IMR-90 (cell line): ENCODE measurements around the gene BLTP3B. TPM values are rescaled to one million over a fixed set of nuclear protein-coding genes. Genes with fewer than 3 reads are reported as not detected.

ENCODE experiments used
- ATAC-seq: fragments of 200-7000 bp; cut with Tn5 transposase; 2 replicates; pipeline ENCODE4 v1.9.1; 2020; ENCODE audit warnings: low read depth, mild to moderate bottlenecking, moderate library complexity
- BruUV-seq: library from RNA; stranded (reverse); fragments of 400-500 nt; replicated peaks from 2 replicates; lab custom pipeline; 2021; lab: Mats Ljungman, UMichigan
- CTCF ChIA-PET: fragments of 300-600 bp; formaldehyde crosslinking; extraction: SDS; loops from one replicate; lab custom pipeline; 2021; ENCODE audit warnings: antibody characterized with exemption; lab: Yijun Ruan, JAX
- POLR2A ChIA-PET: fragments of 300-600 bp; sonication (Branson Sonifier 250); formaldehyde crosslinking; loops from one replicate; lab custom pipeline; 2022; ENCODE audit warnings: antibody characterized with exemption; ENCODE audit not compliant: unreplicated experiment; lab: Charles Lee
- DNase-seq: peaks from one replicate; pipeline ENCODE4 v3.0.0; 2013
- H2AFZ ChIP-seq: replicated peaks from 2 replicates; pipeline ENCODE3; 2013; ENCODE audit warnings: low read length, mild to moderate bottlenecking; ENCODE audit not compliant: poor library complexity
- H2AK5ac ChIP-seq: 2 replicates; pipeline ENCODE4 v1.6.1; 2013; ENCODE audit warnings: low read depth, low read length, inconsistent platforms
- H2AK9ac ChIP-seq: replicated peaks from 2 replicates; pipeline ENCODE3; 2013; ENCODE audit warnings: mild to moderate bottlenecking, low read depth, low read length, moderate library complexity; ENCODE audit not compliant: poor library complexity
- H2BK120ac ChIP-seq: 2 replicates; pipeline ENCODE4 v1.6.1; 2013; ENCODE audit warnings: low read depth, low read length, inconsistent platforms
- H2BK15ac ChIP-seq: 3 replicates; pipeline ENCODE4 v1.6.1; 2013; ENCODE audit warnings: low read depth, low read length, inconsistent platforms
- H2BK20ac ChIP-seq: 2 replicates; pipeline ENCODE4 v1.6.1; 2013; ENCODE audit warnings: low read depth, mild to moderate bottlenecking, inconsistent platforms, low read length, moderate library complexity
- H2BK5ac ChIP-seq: 2 replicates; pipeline ENCODE4 v1.6.1; 2013; ENCODE audit warnings: mild to moderate bottlenecking, low read depth, low read length, inconsistent platforms; ENCODE audit not compliant: poor library complexity, severe bottlenecking
- H3K14ac ChIP-seq: replicated peaks from 2 replicates; pipeline ENCODE4 v1.6.1; 2013; ENCODE audit warnings: low read depth, low read length, inconsistent platforms
- H3K18ac ChIP-seq: 2 replicates; pipeline ENCODE4 v1.6.1; 2013; ENCODE audit warnings: low read depth, low read length, control low read depth
- H3K23ac ChIP-seq: 2 replicates; pipeline ENCODE4 v1.6.1; 2013; ENCODE audit warnings: low read depth, low read length, inconsistent platforms
- H3K27ac ChIP-seq: 2 replicates; pipeline ENCODE4 v1.5.1; 2013; ENCODE audit warnings: mild to moderate bottlenecking, control low read depth, low read length; ENCODE audit not compliant: insufficient read depth
- H3K27me3 ChIP-seq: 2 replicates; pipeline ENCODE4 v1.6.1; 2013; ENCODE audit warnings: low read length; ENCODE audit not compliant: control insufficient read depth, insufficient read depth
- H3K36me3 ChIP-seq: 2 replicates; pipeline ENCODE4 v1.6.1; 2013; ENCODE audit warnings: low read length, mixed read lengths; ENCODE audit not compliant: control insufficient read depth, insufficient read depth
- H3K4ac ChIP-seq: 2 replicates; pipeline ENCODE4 v1.6.1; 2013; ENCODE audit warnings: low read depth, low read length, inconsistent platforms
- H3K4me1 ChIP-seq: 2 replicates; pipeline ENCODE4 v1.6.1; 2013; ENCODE audit warnings: low read length, mixed read lengths; ENCODE audit not compliant: control insufficient read depth, insufficient read depth
- H3K4me2 ChIP-seq: 2 replicates; pipeline ENCODE4 v1.6.1; 2013; ENCODE audit warnings: low read depth, mild to moderate bottlenecking, control low read depth, low read length, moderate library complexity
- H3K4me3 ChIP-seq: 2 replicates; pipeline ENCODE4 v1.5.1; 2013; ENCODE audit warnings: low read depth, mild to moderate bottlenecking, control low read depth, low read length, moderate library complexity; ENCODE audit not compliant: insufficient read depth
- H3K56ac ChIP-seq: 2 replicates; pipeline ENCODE4 v1.6.1; 2013; ENCODE audit warnings: low read length, inconsistent platforms; ENCODE audit not compliant: insufficient read depth; ENCODE audit errors: extremely low read depth
- H3K79me1 ChIP-seq, 2 experiments: 2 replicates each; pipeline ENCODE4 v1.6.1; 2013; ENCODE audit warnings: low read length in 2 of 2, inconsistent platforms in 1 of 2, low read depth in 1 of 2
- H3K9ac ChIP-seq: 2 replicates; pipeline ENCODE4 v1.6.1; 2013; ENCODE audit warnings: low read depth, low read length, control low read depth
- H3K9me1 ChIP-seq: 2 replicates; pipeline ENCODE4 v1.6.1; 2013; ENCODE audit warnings: low read length, inconsistent platforms; ENCODE audit not compliant: insufficient read depth
- H3K9me3 ChIP-seq: 2 replicates; pipeline ENCODE4 v1.6.1; 2013; ENCODE audit warnings: low read length; ENCODE audit not compliant: control insufficient read depth, insufficient read depth
- H4K20me1 ChIP-seq: 2 replicates; pipeline ENCODE4 v1.6.1; 2013; ENCODE audit warnings: low read length, inconsistent platforms; ENCODE audit not compliant: insufficient read depth
- H4K5ac ChIP-seq: 2 replicates; pipeline ENCODE4 v1.6.1; 2013; ENCODE audit warnings: mild to moderate bottlenecking, low read depth, low read length, control low read depth
- H4K8ac ChIP-seq, 2 experiments: 2 replicates each; pipeline ENCODE4 v1.6.1; 2013; ENCODE audit warnings: low read depth in 2 of 2, low read length in 2 of 2, control low read depth in 1 of 2, inconsistent platforms in 1 of 2
- H4K91ac ChIP-seq: 2 replicates; pipeline ENCODE4 v1.6.1; 2013; ENCODE audit warnings: low read depth, low read length, inconsistent platforms; ENCODE audit not compliant: insufficient read depth
- BHLHE40 ChIP-seq: fragments of 150-350 bp; IDR thresholded peaks from 2 replicates; pipeline ENCODE4 v1.6.1; 2016; ENCODE audit warnings: mild to moderate bottlenecking, low read depth, low read length
- CEBPB ChIP-seq: IDR thresholded peaks from 2 replicates; pipeline ENCODE4 v1.6.1; 2012; ENCODE audit warnings: low read depth, low read length, improper control_type of control experiment
- CHD1 ChIP-seq: IDR thresholded peaks from 2 replicates; pipeline ENCODE4 v1.6.1; 2012; ENCODE audit warnings: low read depth, low read length, improper control_type of control experiment
- CTCF ChIP-seq: conservative IDR thresholded peaks from 2 replicates; pipeline ENCODE4 v1.5.1; 2012; ENCODE audit warnings: mild to moderate bottlenecking, low read depth, low read length, improper control_type of control experiment
- ELK1 ChIP-seq: fragments of 150-350 bp; IDR thresholded peaks from 2 replicates; pipeline ENCODE4 v1.6.1; 2016; ENCODE audit warnings: low read depth, mild to moderate bottlenecking, low read length, moderate library complexity, borderline replicate concordance
- FOS ChIP-seq: fragments of 150-350 bp; IDR thresholded peaks from 2 replicates; pipeline ENCODE4 v1.6.1; 2016; ENCODE audit warnings: low read depth, low read length
- MAFK ChIP-seq: IDR thresholded peaks from 2 replicates; pipeline ENCODE4 v1.6.1; 2012; ENCODE audit warnings: low read depth, low read length, improper control_type of control experiment
- MAZ ChIP-seq: IDR thresholded peaks from 2 replicates; pipeline ENCODE4 v1.6.1; 2012; ENCODE audit warnings: low read depth, mild to moderate bottlenecking, low read length, improper control_type of control experiment, moderate library complexity, borderline replicate concordance
- MXI1 ChIP-seq: IDR thresholded peaks from 2 replicates; pipeline ENCODE4 v1.6.1; 2012; ENCODE audit warnings: low read depth, mild to moderate bottlenecking, low read length, moderate library complexity, borderline replicate concordance
- NFE2L2 ChIP-seq: fragments of 150-350 bp; IDR thresholded peaks from 2 replicates; pipeline ENCODE4 v1.6.1; 2016; ENCODE audit warnings: low read depth, mild to moderate bottlenecking, low read length
- POLR2A ChIP-seq: IDR thresholded peaks from 2 replicates; pipeline ENCODE4 v1.6.1; 2012; ENCODE audit warnings: mild to moderate bottlenecking, low read depth, low read length
- RAD21 ChIP-seq: IDR thresholded peaks from 2 replicates; pipeline ENCODE4 v1.6.1; 2012; ENCODE audit warnings: low read length, improper control_type of control experiment
- RCOR1 ChIP-seq: IDR thresholded peaks from 2 replicates; pipeline ENCODE4 v1.6.1; 2012; ENCODE audit warnings: mild to moderate bottlenecking, low read length, improper control_type of control experiment; ENCODE audit not compliant: insufficient replicate concordance
- RFX5 ChIP-seq: IDR thresholded peaks from 2 replicates; pipeline ENCODE4 v1.8.0; 2012; ENCODE audit warnings: low read depth, mild to moderate bottlenecking, low read length, moderate library complexity
- SMC3 ChIP-seq: fragments of 150-350 bp; IDR thresholded peaks from 2 replicates; pipeline ENCODE4 v1.6.1; 2016; ENCODE audit warnings: low read depth, mild to moderate bottlenecking, antibody characterized with exemption, low read length, moderate library complexity
- USF2 ChIP-seq: fragments of 150-350 bp; IDR thresholded peaks from 2 replicates; pipeline ENCODE4 v1.6.1; 2017; ENCODE audit warnings: mild to moderate bottlenecking, antibody characterized with exemption, low read length, low read depth
- WGBS, 2 experiments: methylation state at CpG; one replicate each; pipeline versions ENCODE4 v1.1.5 to v1.1.7; 2013; ENCODE audit warnings: missing lambda C conversion rate in 2 of 2; ENCODE audit not compliant: insufficient read length in 1 of 2; ENCODE audit errors: extremely low coverage in 2 of 2; 5-methylcytosine and 5-hydroxymethylcytosine counted together
- dilution Hi-C: fragments of 300-500 bp; cut with HindIII; formaldehyde crosslinking; loops from one replicate; pipeline ENCODE4 v1.14.3; 2018; ENCODE audit warnings: low sequenced_read_pairs; ENCODE audit not compliant: unreplicated experiment
- in situ Hi-C: fragments of 300-500 bp; cut with MboI; formaldehyde crosslinking; loops from 3 replicates; pipeline ENCODE4 v1.14.3; 2019; ENCODE audit warnings: low sequenced_read_pairs, inconsistent platforms, mixed read lengths
- intact Hi-C: fragments of 100-400 bp; cut with micrococcal nuclease; formaldehyde crosslinking; loops from 2 replicates; pipeline ENCODE4 v1.10.0; 2022
- polyA plus RNA-seq, 3 experiments: library from polyadenylated mRNA; depleted of rRNA; stranded (reverse); fragments of >200 nt; gene quantifications; 2 replicates each; pipeline ENCODE4 v1.2.3, GENCODE V29; 2012; ENCODE audit warnings: low replicate concordance in 1 of 3
- total RNA-seq: library from RNA; depleted of rRNA; stranded (reverse); fragments of >200 nt; gene quantifications from 2 replicates; pipeline ENCODE4 v1.2.3, GENCODE V29; 2012

The BLTP3B gene
- total and polyA plus RNA-seq, 2 of the 4 experiments (the other 2 are of a cell fraction): 8.9 to 38.7 TPM

- Histone ChIP-seq H4K20me1 (no peaks in the 10 kb centered on the region), H2BK15ac (no peak overlapping the region), H3K36me3 (no peaks in the 10 kb centered on the region), H3K4me2 (peak overlapping the region; percentile 35), H3K56ac (no peak overlapping the region), H4K91ac (no peak overlapping the region), H3K14ac (no peak overlapping the region), H4K8ac (no peak overlapping the region), H3K9ac (no peak overlapping the region), H3K4me3 (no peak overlapping the region), H3K4me1 (peaks cover 6% of the 10 kb centered on the region; the same call in 1 of the 2 replicates), H2BK5ac (no peak overlapping the region), H3K9me1 (no peaks in the 10 kb centered on the region), H3K27me3 (no peaks in the 10 kb centered on the region), H3K23ac (no peak overlapping the region), H2BK120ac (no peak overlapping the region), H3K9me3 (no peaks in the 10 kb centered on the region), H2AFZ (peak overlapping the region; percentile 64), H2AK5ac (no peak overlapping the region), H3K79me1 (no peaks in the 10 kb centered on the region), H2BK20ac (no peak overlapping the region), H3K18ac (no peak overlapping the region), H3K4ac (no peak overlapping the region), H4K5ac (no peak overlapping the region), H2AK9ac (peak overlapping the region; percentile 33), H3K27ac (no peak overlapping the region)
- no TSS peak for BruUV-seq
- ATAC-seq (peak; percentile 75), DNase-seq (no peak)
- in situ Hi-C loops: no loop called here
- dilution Hi-C loops: no loop called here
- CTCF ChIA-PET: interaction anchor here (0.8 kb wide), 2 partner anchors 12 to 370 kb away, joined by 3 to 4 read pairs; no protein-coding TSS in a partner anchor
- no peak for TF ChIP-seq SMC3
- TF ChIP-seq MAFK: no peak
- no peak for TF ChIP-seq MXI1
- TF ChIP-seq FOS: no peak
- no peak for TF ChIP-seq BHLHE40
- TF ChIP-seq ELK1: no peak
- TF ChIP-seq NFE2L2: no peak
- no peak for TF ChIP-seq RFX5
- no peak for TF ChIP-seq CTCF
- TF ChIP-seq RCOR1: no peak
- no peak for TF ChIP-seq POLR2A
- no peak for TF ChIP-seq USF2
- TF ChIP-seq CHD1: no peak
- TF ChIP-seq CEBPB: no peak
- TF ChIP-seq MAZ: no peak
- TF ChIP-seq RAD21: no peak
- 67% methylated on average over 3 of the region's 5 CpGs; no CpG with 5 or more reads in 1 of the 2 experiments for WGBS, 2 experiments
- POLR2A ChIA-PET: interaction anchor here (0.6 kb wide), 1 partner anchor 13 kb away, joined by 3 read pairs; no protein-coding TSS in a partner anchor
- intact Hi-C loops: no loop called here
Measured at GRCh38 chr12:100185361-100185894, 42.8 kb upstream of the BLTP3B start.
